ENCODE data around the gene DENND1B.

GRCh38 chr1:197686702-197687355 lies 88.5 kb downstream of the DENND1B start:
- no peak for TF ChIP-seq POLR2A (IDR thresholded peaks at IDR 0.05)
- TF ChIP-seq CTCF (IDR thresholded peaks at IDR 0.05 in 4 of 5, conservative IDR thresholded peaks at IDR 0.05 in 1 of 5) = no peak
